NCI-H2107 (cell line): ENCODE measurements around the gene CPXCR1.
"Not testable (repeated sequence)": the region's sequence is repeated elsewhere in the genome, so short reads cannot be mapped to it uniquely, and the experiment has no call there.

Source experiments
- DNase-seq: peaks from one replicate; lab custom pipeline; 2025; lab: John Stamatoyannopoulos, UW

Gene CPXCR1

DNA sequence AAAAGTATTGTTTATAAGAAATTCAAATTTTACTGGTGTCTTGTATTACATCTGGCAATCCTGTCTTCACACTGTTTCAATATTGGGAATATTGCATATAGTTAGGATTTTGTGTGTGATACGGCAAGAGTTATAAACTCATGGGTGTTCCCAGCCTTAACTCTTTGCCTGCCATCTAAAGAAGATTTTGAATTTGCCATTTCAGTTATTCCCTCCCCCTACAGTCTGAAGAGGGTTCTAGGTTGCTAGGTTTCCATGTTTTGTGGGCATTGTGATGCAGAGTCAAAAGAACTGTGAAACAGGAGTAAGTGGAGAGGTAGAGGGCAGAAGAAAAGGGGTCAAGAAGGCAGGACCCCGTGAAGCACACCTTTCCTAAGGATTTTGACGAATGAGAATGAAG lies at the start of gene CPXCR1:
TSS of gene CPXCR1 (plus strand) at position 301 of the 400 bp plus-strand sequence. CDS start 6,190 bp downstream, outside the sequence.
- DNase-seq: no peak

DNA sequence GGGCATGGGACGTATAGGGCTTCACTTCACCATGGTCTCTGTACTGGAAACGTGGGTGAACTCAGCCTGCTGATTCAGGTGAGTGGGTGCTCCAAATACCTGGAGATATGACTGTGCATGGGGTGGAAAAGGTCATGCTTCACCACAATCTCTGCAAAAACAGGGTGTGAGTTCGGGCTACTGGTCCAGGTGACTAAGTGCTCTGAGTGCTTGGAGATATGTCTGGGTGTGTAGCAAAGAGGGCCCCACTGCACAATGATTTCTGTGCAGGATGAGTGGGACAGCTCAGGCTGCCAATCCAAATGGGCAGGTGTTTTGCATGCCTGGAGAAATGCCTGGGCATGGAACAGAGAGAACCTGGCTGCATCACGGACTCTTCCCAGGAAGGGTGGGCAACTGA lies 11.2 kb upstream of the CPXCR1 start:
- DNase-seq: no peak

DNA sequence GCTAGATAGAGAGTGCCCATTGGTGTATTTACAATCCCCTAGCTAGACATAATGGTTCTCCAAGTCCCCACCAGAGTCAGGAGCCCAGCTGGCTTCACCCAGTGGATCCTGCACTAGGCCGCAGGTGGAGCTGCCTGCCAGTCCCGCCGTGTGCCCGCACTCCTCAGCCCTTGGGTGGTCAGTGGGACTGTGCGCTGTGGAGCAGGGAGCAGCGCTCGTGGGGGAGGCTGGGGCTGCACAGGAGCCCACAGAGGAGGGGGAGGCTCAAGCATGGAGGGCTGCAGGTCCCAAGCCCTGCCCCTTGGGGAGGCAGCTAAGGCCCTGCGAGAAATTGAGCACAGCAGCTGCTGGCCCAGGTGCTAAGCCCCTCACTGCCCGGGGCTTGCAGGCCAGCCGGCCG lies 810 bp upstream of the CPXCR1 start:
- DNase-seq: not testable (repeated sequence)

DNA sequence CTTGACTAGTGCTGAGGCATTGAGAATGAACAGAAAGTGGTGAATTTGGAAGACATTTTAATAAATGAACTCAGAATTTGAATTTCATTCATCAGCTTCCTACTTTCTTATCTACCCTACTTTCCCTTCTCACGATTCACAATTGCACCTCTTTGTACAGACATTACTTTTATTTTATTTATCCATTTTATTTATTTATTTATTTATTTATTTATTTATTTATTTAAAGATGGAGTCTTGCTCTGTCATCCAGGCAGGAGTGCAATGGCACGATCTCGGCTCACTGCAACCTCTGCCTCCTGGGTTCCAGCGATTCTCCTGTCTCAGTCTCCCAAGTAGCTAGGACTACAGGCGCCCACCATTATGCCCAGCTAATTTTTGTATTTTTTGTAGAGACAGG lies 5.3 kb downstream of the CPXCR1 start:
- not testable (repeated sequence) for DNase-seq

DNA sequence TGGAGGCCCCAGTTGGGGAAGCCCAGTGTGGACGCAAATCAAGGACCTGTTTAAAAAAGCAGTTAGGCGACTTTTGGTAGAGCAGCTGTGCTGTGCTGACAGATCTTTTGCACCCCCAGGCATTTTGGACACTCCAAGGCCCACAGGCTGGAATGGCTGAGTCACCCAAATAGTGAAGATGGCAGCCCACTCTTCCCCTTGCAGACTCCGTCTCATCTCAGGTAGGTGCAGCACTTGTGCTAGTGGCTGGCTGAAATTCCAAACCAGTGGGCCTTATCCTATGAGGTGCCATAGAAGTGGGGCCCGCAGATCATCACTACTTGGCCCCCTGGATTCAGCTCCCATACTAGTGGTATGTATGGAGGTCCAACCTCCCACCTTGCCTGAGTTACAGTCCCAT lies 42.8 kb downstream of the CPXCR1 start:
- DNase-seq: no peak
